GM21447 (cell line): ENCODE results near the gene DDX31.

ENCODE experiments used
- ATAC-seq: cut with Tn5 transposase; IDR thresholded peaks from one replicate; pipeline ENCODE4 v1.9.1; 2021; ENCODE audit not compliant: unreplicated experiment

Gene DDX31

GRCh38 chr9:132548751-132549640 lies 120.8 kb downstream of the DDX31 start:
- ATAC-seq, result no peak

DNA sequence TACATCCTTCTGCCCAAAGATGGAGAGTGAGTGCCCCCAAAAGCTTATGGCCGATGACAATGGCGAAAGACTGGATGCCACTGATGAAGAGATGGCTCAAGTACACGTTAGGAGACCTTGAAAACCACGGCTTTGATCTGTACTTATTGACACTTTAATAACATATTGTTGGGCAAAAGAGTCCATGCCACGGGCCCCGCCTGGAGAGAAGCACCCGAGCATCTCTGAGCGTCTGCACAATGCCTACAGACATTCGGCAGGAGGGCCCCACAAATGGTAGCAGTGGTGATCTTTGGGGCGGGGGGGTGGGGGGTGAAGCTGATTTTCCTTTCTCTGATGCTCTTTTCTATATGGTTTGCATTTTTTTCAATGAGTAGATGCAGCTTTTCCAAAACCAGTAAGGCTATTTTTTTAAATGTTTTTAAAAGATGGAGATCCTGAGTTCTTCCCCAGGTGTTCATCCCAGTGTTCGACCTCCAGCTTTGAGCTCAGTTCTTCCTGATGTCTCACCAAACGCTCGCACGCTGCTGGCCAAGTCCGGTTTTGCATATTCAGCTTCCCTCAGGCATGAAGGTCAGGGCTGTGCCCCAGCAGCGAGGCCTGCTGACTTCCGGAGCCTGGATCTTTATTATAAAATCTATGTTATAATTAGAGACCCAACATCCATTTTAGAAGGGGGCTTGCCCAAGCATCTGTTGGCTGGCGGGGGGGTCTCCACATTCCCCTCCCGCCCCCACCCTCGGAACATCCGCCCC lies 121.6 kb downstream of the DDX31 start:
- ATAC-seq, result no peak

- no peak for ATAC-seq
Measured at GRCh38 chr9:132547436-132547835, 122.3 kb downstream of the DDX31 start.

GRCh38 chr9:132547052-132547431 lies 122.7 kb downstream of the DDX31 start:
- no peak for ATAC-seq

DNA sequence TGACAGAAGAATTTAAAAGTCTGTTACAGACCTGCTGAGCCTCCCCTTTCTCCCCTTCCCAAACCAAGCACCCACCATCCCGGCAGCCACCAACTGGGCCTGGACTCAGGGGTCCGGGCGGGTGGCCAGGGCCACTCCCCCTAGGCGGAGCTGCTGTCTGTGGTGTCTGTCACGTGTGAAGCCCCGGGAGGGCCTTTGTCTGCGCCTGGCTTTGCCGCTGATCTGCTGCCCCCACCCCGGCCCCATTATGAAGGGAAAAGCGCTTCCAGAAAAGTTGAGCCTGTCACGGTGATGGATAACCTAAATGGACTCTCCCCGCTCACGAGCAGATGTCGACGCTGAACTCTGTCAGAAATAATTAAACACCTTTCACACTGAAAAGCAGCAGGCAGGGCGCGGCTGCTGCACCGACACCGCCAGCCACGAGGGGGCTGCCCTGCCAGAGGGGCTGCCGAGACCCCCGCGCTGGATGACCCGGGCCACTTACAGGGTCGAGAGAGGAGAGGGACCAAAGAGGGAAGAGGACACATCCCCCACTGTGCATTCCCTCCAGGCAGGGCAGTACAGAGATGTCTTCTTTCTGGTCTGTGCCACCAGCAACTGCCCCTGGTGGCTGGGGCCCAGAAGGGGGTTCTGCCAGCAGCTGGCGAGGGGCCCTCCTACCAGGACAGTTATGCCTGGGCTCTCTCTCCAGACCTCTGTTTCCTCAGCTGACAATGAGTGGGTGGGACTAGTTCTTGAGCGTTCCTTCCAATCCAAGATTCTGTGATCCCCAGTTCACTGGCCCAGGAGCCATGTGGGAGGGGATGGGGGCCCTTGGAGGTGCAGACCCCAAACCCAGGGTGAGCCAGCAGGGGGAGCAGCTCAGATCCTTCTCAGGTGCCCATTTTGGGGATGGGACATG lies 123.4 kb downstream of the DDX31 start:
- no peak for ATAC-seq

DNA sequence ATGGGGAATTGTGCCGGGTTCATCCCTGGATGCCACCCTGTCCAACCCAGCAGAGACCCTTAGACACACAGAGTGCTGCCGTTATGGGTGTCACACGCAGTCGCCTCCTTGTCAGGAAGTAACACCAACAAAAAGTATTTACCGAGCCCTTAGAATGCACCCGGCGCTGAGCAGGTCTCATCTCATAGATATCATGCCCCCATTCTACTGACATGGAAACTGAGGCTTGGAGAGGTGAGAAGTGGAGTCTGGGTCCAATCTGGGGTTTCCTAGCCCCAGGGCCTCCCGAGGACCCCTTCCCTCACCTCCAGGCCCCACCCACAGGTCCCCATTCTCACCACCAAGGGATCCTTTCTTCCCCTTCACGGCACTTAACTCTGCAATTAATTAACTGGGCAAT lies 124.2 kb downstream of the DDX31 start:
- ATAC-seq, result no peak

GRCh38 chr9:132543960-132544359 lies 125.8 kb downstream of the DDX31 start:
- ATAC-seq, result no peak

DNA sequence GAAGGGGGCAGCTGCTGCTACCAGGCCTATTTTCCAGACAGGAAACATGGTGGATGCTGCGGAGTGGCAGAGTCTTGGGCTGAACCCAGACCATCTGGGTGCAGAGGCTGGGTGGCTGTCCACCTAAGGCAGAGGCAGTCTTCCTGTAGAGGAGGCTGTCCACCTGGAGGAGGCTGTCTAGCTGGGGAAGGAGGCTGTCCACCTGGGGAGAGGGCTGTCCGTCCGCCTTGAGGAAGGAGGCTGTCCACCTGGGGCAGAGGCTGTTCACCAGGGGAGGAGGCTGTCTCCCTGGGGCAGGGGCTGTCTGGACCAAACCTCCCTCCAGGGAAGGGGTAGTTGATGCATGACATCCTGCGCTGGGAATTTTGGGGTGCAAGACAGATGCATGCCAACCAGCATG lies 126.5 kb downstream of the DDX31 start:
- no peak for ATAC-seq
